Activated T-cell treated with anti-CD3 and anti-CD28 coated beads, Interleukin-2, amount 50 U/mL, for 4 hours (primary cell): Measurements from ENCODE around the gene CPXM1. TPM values are rescaled to one million over a fixed set of nuclear protein-coding genes. Genes with fewer than 3 reads are reported as not detected.

Source experiments
- ATAC-seq, 2 donors: fragments of 200-7000 bp; cut with Tn5 transposase; one replicate each; pipeline ENCODE4 v1.10.0; 2021
- DNase-seq: peaks from one replicate; pipeline ENCODE4 v3.0.0-alpha.2; 2020
- H3K27me3 Mint-ChIP-seq: one replicate; pipeline ENCODE4 v1.8.0; 2021; ENCODE audit warnings: low read depth, mixed read lengths
- H3K36me3 Mint-ChIP-seq: one replicate; pipeline ENCODE4 v1.8.0; 2022; ENCODE audit warnings: mixed read lengths; ENCODE audit not compliant: insufficient read depth
- H3K4me1 Mint-ChIP-seq: one replicate; pipeline ENCODE4 v1.8.0; 2021; ENCODE audit warnings: low read depth, mixed read lengths
- H3K4me3 Mint-ChIP-seq: one replicate; pipeline ENCODE4 v1.8.0; 2021; ENCODE audit warnings: mild to moderate bottlenecking, moderate library complexity, mixed read lengths
- H3K9me3 Mint-ChIP-seq: one replicate; pipeline ENCODE4 v1.8.0; 2021; ENCODE audit warnings: mixed read lengths
- total RNA-seq, 3 donors: library from RNA; stranded (reverse); gene quantifications; one replicate each; pipeline ENCODE4 v1.2.1, GENCODE V29; 2021

The CPXM1 gene
- total RNA-seq, 3 donors from 2014 or later: 0.95 to 3.8 (median 0.98) TPM

GRCh38 chr20:2799271-2799670 is 1.2 kb downstream of the CPXM1 start:
- H3K36me3 Mint-ChIP-seq: no peaks in the 10 kb centered on the region
- H3K9me3 Mint-ChIP-seq: no peaks in the 10 kb centered on the region
- DNase-seq (no peak), ATAC-seq (peak in 1 of 2 donors; percentile 9)
- H3K4me1 Mint-ChIP-seq: peaks cover 22% of the 10 kb centered on the region
- peak overlapping the region; percentile 80 for H3K4me3 Mint-ChIP-seq
- H3K27me3 Mint-ChIP-seq: peaks cover 65% of the 10 kb centered on the region

GRCh38 chr20:2798814-2799213 is 1.6 kb downstream of the CPXM1 start:
- H3K4me3 Mint-ChIP-seq: peak overlapping the region; percentile 5
- H3K36me3 Mint-ChIP-seq: no peaks in the 10 kb centered on the region
- ATAC-seq: no peak
- H3K9me3 Mint-ChIP-seq: no peaks in the 10 kb centered on the region
- H3K4me1 Mint-ChIP-seq: peaks cover 22% of the 10 kb centered on the region
- H3K27me3 Mint-ChIP-seq: peaks cover 65% of the 10 kb centered on the region
- DNase-seq: no peak

- ATAC-seq: no peak
- Mint-ChIP-seq H3K9me3 (no peaks in the 10 kb centered on the region), H3K4me1 (peaks cover 22% of the 10 kb centered on the region), H3K4me3 (no peak overlapping the region), H3K36me3 (no peaks in the 10 kb centered on the region), H3K27me3 (peaks cover 67% of the 10 kb centered on the region)
- no peak for DNase-seq
Observed at GRCh38 chr20:2798095-2798805, 2.2 kb downstream of the CPXM1 start.

GRCh38 chr20:2797136-2797983 is 3.1 kb downstream of the CPXM1 start:
- no peaks in the 10 kb centered on the region for H3K36me3 Mint-ChIP-seq
- no peak for DNase-seq
- H3K4me3 Mint-ChIP-seq: no peak overlapping the region
- H3K4me1 Mint-ChIP-seq: peaks cover 22% of the 10 kb centered on the region
- ATAC-seq: no peak
- peaks cover 65% of the 10 kb centered on the region for H3K27me3 Mint-ChIP-seq
- H3K9me3 Mint-ChIP-seq: no peaks in the 10 kb centered on the region

- ATAC-seq: no peak
- Mint-ChIP-seq H3K4me3 (no peak overlapping the region), H3K4me1 (peaks cover 19% of the 10 kb centered on the region), H3K36me3 (no peaks in the 10 kb centered on the region), H3K9me3 (no peaks in the 10 kb centered on the region), H3K27me3 (peaks cover 59% of the 10 kb centered on the region)
- no peak for DNase-seq
Observed at GRCh38 chr20:2796011-2796660, 4.3 kb downstream of the CPXM1 start.

- Mint-ChIP-seq H3K36me3 (no peaks in the 10 kb centered on the region), H3K27me3 (peaks cover 56% of the 10 kb centered on the region), H3K9me3 (no peaks in the 10 kb centered on the region), H3K4me3 (no peak overlapping the region), H3K4me1 (peaks cover 13% of the 10 kb centered on the region)
- DNase-seq: no peak
- ATAC-seq: no peak
Observed at GRCh38 chr20:2795451-2795850, 5.0 kb downstream of the CPXM1 start.

- DNase-seq (no peak), ATAC-seq (no peak)
- Mint-ChIP-seq H3K4me3 (no peak overlapping the region), H3K4me1 (peaks cover 11% of the 10 kb centered on the region), H3K36me3 (no peaks in the 10 kb centered on the region), H3K27me3 (peaks cover 56% of the 10 kb centered on the region), H3K9me3 (no peaks in the 10 kb centered on the region)
Observed at GRCh38 chr20:2794866-2795447, 5.5 kb downstream of the CPXM1 start.

- Mint-ChIP-seq H3K27me3 (peaks cover 49% of the 10 kb centered on the region), H3K36me3 (no peaks in the 10 kb centered on the region)
Observed at GRCh38 chr20:2794202-2794748, 6.2 kb downstream of the CPXM1 start.

GRCh38 chr20:2793471-2793870 is 7.0 kb downstream of the CPXM1 start:
- Mint-ChIP-seq H3K4me1 (no peaks in the 10 kb centered on the region), H3K36me3 (no peaks in the 10 kb centered on the region), H3K4me3 (no peak overlapping the region), H3K27me3 (peaks cover 45% of the 10 kb centered on the region), H3K9me3 (no peaks in the 10 kb centered on the region)
- ATAC-seq (no peak), DNase-seq (no peak)

More at GRCh38 chr20:2794202-2794748, 6.2 kb downstream of the CPXM1 start:
- DNase-seq (no peak), ATAC-seq (no peak)
- Mint-ChIP-seq H3K9me3 (no peaks in the 10 kb centered on the region), H3K4me1 (peaks cover 4% of the 10 kb centered on the region), H3K4me3 (no peak overlapping the region)

- ATAC-seq (no peak), DNase-seq (no peak)
- Mint-ChIP-seq H3K36me3 (no peaks in the 10 kb centered on the region), H3K4me1 (no peaks in the 10 kb centered on the region), H3K27me3 (peaks cover 15% of the 10 kb centered on the region), H3K9me3 (no peaks in the 10 kb centered on the region), H3K4me3 (no peak overlapping the region)
Observed at GRCh38 chr20:2783908-2784566, 16.4 kb downstream of the CPXM1 start.

- Mint-ChIP-seq H3K9me3 (no peaks in the 10 kb centered on the region), H3K27me3 (peaks cover 15% of the 10 kb centered on the region), H3K4me3 (no peak overlapping the region), H3K4me1 (no peaks in the 10 kb centered on the region), H3K36me3 (no peaks in the 10 kb centered on the region)
- DNase-seq: no peak
- no peak for ATAC-seq
Observed at GRCh38 chr20:2780948-2781347, 19.5 kb downstream of the CPXM1 start.

GRCh38 chr20:2778602-2779321 is 21.7 kb downstream of the CPXM1 start:
- no peaks in the 10 kb centered on the region for H3K36me3 Mint-ChIP-seq
- no peaks in the 10 kb centered on the region for H3K9me3 Mint-ChIP-seq
- no peaks in the 10 kb centered on the region for H3K4me1 Mint-ChIP-seq
- no peak overlapping the region for H3K4me3 Mint-ChIP-seq
- H3K27me3 Mint-ChIP-seq: peaks cover 15% of the 10 kb centered on the region
- no peak for DNase-seq
- ATAC-seq: no peak

GRCh38 chr20:2775139-2775538 is 25.3 kb downstream of the CPXM1 start:
- Mint-ChIP-seq H3K36me3 (no peaks in the 10 kb centered on the region), H3K27me3 (peaks cover 9% of the 10 kb centered on the region)
- no peak for ATAC-seq

More at GRCh38 chr20:2775139-2775538, 25.3 kb downstream of the CPXM1 start:
- H3K4me3 Mint-ChIP-seq: no peak overlapping the region
- DNase-seq: no peak
- H3K9me3 Mint-ChIP-seq: no peaks in the 10 kb centered on the region
- peaks cover 4% of the 10 kb centered on the region for H3K4me1 Mint-ChIP-seq
